IPS DF 6.9 (cell line): Measurements from ENCODE around the gene NRIP2.

Source experiments
- DNase-seq: peaks from one replicate; pipeline ENCODE4 v3.0.0-alpha.2; 2013; ENCODE audit warnings: low read depth, low spot score
- H3K27ac ChIP-seq: one replicate; pipeline ENCODE4 v1.5.1; 2013; ENCODE audit warnings: low read length, control low read depth
- H3K27me3 ChIP-seq: 2 replicates; pipeline ENCODE4 v1.6.1; 2013; ENCODE audit warnings: mild to moderate bottlenecking, low read length; ENCODE audit not compliant: control insufficient read depth, insufficient read depth
- H3K36me3 ChIP-seq: 2 replicates; pipeline ENCODE4 v1.6.1; 2013; ENCODE audit warnings: low read length; ENCODE audit not compliant: control insufficient read depth, insufficient read depth
- H3K4me1 ChIP-seq: 2 replicates; pipeline ENCODE4 v1.6.1; 2013; ENCODE audit warnings: low read length; ENCODE audit not compliant: control insufficient read depth, insufficient read depth
- H3K4me3 ChIP-seq: 2 replicates; pipeline ENCODE4 v1.5.1; 2013; ENCODE audit warnings: mild to moderate bottlenecking, low read length
- H3K9me3 ChIP-seq: 2 replicates; pipeline ENCODE4 v1.6.1; 2013; ENCODE audit warnings: low read length, inconsistent platforms; ENCODE audit not compliant: control insufficient read depth, insufficient read depth
- WGBS: extraction: QIAGEN DNeasy Blood & Tissue Kit; methylation state at CpG from one replicate; pipeline ENCODE4 v1.1.7; 2013; ENCODE audit warnings: mixed read lengths, missing lambda C conversion rate; ENCODE audit not compliant: insufficient read length, insufficient coverage; 5-methylcytosine and 5-hydroxymethylcytosine counted together

NRIP2 gene

DNA sequence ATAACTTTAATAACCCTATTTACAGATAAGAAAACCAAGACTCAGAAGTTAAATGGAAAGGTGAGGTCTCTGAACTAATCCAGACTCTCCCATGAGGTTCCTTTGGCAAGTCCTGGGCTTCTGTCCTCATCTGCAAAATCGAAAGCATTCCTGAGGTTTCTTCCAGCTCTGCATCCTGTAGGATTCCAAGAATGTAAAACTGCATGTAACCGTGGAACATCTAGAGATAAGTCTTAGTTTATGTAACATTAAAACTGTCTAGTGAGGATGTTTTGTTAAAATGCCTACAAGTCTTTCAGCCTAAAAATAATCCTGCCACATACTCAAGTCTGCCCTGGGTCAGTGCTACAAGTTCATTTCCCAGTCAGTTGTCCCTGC is 29.7 kb downstream of the NRIP2 start:
- no peak overlapping the region for H3K4me3 ChIP-seq
- no peak for DNase-seq
- H3K9me3 ChIP-seq = no peaks in the 10 kb centered on the region
- H3K27ac ChIP-seq = no peak overlapping the region
- WGBS = no CpG with 5 or more reads among the region's 2 CpGs
- no peaks in the 10 kb centered on the region for H3K27me3 ChIP-seq
- peaks cover 39% of the 10 kb centered on the region for H3K36me3 ChIP-seq
- no peaks in the 10 kb centered on the region for H3K4me1 ChIP-seq

- WGBS = no CpG with 5 or more reads among the region's 5 CpGs
- no peak overlapping the region for H3K27ac ChIP-seq
Measured at GRCh38 chr12:2804393-2805142, 30.3 kb downstream of the NRIP2 start.

GRCh38 chr12:2803635-2804392 is 31.0 kb downstream of the NRIP2 start:
- Histone ChIP-seq H3K27me3 (no peaks in the 10 kb centered on the region), H3K4me3 (no peak overlapping the region), H3K27ac (no peak overlapping the region), H3K4me1 (no peaks in the 10 kb centered on the region), H3K36me3 (peaks cover 52% of the 10 kb centered on the region), H3K9me3 (no peaks in the 10 kb centered on the region)
- DNase-seq = no peak
- no CpG with 5 or more reads among the region's 7 CpGs for WGBS

More at GRCh38 chr12:2804393-2805142, 30.3 kb downstream of the NRIP2 start:
- Histone ChIP-seq H3K36me3 (peaks cover 44% of the 10 kb centered on the region), H3K4me3 (no peak overlapping the region), H3K4me1 (no peaks in the 10 kb centered on the region), H3K27me3 (no peaks in the 10 kb centered on the region), H3K9me3 (no peaks in the 10 kb centered on the region)
- no peak for DNase-seq

GRCh38 chr12:2801044-2801783 is 33.6 kb downstream of the NRIP2 start:
- Histone ChIP-seq H3K36me3 (peaks cover 64% of the 10 kb centered on the region), H3K27ac (no peak overlapping the region), H3K9me3 (no peaks in the 10 kb centered on the region), H3K4me3 (no peak overlapping the region), H3K4me1 (no peaks in the 10 kb centered on the region; the same call in 1 of the 2 replicates), H3K27me3 (no peaks in the 10 kb centered on the region)
- no peak for DNase-seq
- WGBS = no CpG with 5 or more reads among the region's 16 CpGs

- H3K27ac ChIP-seq = no peak overlapping the region
- H3K4me3 ChIP-seq = no peak overlapping the region
- no peak for DNase-seq
- no peaks in the 10 kb centered on the region; the same call in 1 of the 2 replicates for H3K4me1 ChIP-seq
- H3K27me3 ChIP-seq = no peaks in the 10 kb centered on the region
- peaks cover 64% of the 10 kb centered on the region for H3K36me3 ChIP-seq
- H3K9me3 ChIP-seq = no peaks in the 10 kb centered on the region
- WGBS = no CpG with 5 or more reads among the region's 3 CpGs
Measured at GRCh38 chr12:2800046-2800570, 34.7 kb downstream of the NRIP2 start.

DNA sequence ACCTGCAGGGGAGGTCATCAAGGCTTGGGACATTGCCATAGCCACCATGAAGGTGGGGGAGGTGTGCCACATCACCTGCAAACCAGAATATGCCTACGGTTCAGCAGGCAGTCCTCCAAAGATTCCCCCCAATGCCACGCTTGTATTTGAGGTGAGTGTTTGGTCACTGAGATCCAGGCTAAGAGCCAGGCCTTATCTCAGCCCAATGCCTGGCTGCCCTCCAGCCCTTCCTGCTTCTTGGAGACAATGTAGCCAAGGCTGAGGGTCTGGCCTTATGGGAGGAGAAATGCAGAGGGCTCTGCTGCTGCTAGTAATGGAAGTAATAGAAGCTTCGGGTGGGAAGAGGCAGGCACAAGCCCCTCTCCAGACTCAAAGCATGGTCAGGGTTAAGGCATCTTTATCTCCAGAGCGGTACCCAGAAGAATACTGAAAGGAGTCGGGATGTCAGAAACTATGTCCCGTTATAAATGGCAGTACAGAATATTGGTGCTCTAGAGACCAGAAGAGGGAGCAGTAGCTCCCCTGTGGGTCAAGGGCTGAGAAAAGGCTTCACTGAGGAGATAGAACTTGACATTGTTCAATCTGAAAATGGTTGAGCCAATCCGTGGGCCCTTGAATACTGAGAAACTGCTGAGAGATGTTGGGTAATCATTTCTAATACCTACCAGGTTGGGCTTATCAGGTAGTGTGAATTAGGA is 37.0 kb downstream of the NRIP2 start:
- Histone ChIP-seq H3K36me3 (peaks cover 47% of the 10 kb centered on the region), H3K27ac (no peak overlapping the region), H3K27me3 (no peaks in the 10 kb centered on the region), H3K4me3 (no peak overlapping the region), H3K4me1 (peaks cover 1% of the 10 kb centered on the region; the same call in 1 of the 2 replicates), H3K9me3 (no peaks in the 10 kb centered on the region)
- no CpG with 5 or more reads among the region's 7 CpGs for WGBS
- DNase-seq = no peak

DNA sequence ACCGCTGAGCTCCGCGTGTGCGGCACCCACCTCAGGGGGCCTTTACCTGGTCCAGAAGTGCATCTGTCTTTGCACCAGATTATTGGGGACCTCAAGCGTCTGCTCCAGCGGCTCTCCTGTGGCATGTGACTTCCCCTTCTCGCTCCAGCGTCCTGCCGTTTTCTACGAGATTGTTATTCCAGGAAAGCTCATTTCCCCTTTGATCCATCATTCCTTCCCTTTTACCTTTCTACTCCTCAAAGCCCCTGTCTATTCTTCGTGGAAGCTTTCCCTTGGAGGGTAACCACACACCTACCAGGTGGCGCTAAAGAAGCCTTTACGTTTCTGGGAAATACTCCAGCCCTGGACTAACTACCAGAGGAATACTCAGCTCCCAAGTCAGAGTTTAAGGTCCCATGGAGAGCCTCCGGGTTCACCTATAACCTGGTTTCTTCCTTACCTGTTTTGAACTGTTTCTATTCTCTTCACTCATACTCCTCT is 38.6 kb downstream of the NRIP2 start:
- Histone ChIP-seq H3K36me3 (peaks cover 36% of the 10 kb centered on the region), H3K4me1 (peaks cover 1% of the 10 kb centered on the region; the same call in 1 of the 2 replicates), H3K4me3 (peak overlapping the region; percentile 55), H3K27ac (no peak overlapping the region), H3K9me3 (no peaks in the 10 kb centered on the region), H3K27me3 (no peaks in the 10 kb centered on the region)
- WGBS = no CpG with 5 or more reads among the region's 14 CpGs
- DNase-seq = no peak

- H3K9me3 ChIP-seq = no peaks in the 10 kb centered on the region
- WGBS = no CpG with 5 or more reads among the region's 111 CpGs
- no peak overlapping the region for H3K27ac ChIP-seq
- H3K4me3 ChIP-seq = peak overlapping the region; percentile 55
- peaks cover 30% of the 10 kb centered on the region for H3K36me3 ChIP-seq
- peaks cover 1% of the 10 kb centered on the region; the same call in 1 of the 2 replicates for H3K4me1 ChIP-seq
- no peak for DNase-seq
- no peaks in the 10 kb centered on the region for H3K27me3 ChIP-seq
Measured at GRCh38 chr12:2795291-2796186, 39.3 kb downstream of the NRIP2 start.

DNA sequence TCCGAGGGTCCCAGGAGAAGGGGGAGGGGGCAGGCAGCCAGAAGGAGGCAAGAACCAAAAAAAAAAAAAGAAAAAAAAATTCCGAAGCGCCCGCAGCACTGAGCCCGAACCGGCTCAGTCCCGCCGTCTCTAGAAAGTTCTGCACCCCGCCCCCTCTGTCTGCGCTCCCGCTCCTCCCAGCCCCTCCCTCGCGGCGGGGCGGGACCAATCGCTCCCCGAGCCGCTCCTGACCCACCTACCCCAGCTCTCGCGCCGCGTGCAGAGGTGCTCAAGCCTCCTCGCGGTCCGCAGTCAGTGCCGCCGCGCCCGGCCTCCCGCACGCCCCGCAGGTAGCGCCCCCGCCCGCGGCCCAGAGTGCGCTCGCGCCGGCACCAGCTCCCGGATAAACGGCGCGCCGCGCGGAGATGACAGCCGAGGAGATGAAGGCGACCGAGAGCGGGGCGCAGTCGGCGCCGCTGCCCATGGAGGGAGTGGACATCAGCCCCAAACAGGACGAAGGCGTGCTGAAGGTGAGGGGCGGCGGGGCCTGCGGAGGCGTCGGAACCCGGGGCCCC is 40.0 kb downstream of the NRIP2 start, which contains the start of gene FKBP4:
FKBP4 (plus strand) TSS at position 235 of the 554 bp plus-strand sequence; CDS start at position 405, 170 bp downstream.
- H3K27me3 ChIP-seq = no peaks in the 10 kb centered on the region
- peaks cover 22% of the 10 kb centered on the region for H3K36me3 ChIP-seq
- WGBS = no CpG with 5 or more reads among the region's 63 CpGs
- peaks cover 1% of the 10 kb centered on the region; the same call in 1 of the 2 replicates for H3K4me1 ChIP-seq
- peak; percentile 71 for DNase-seq
- H3K27ac ChIP-seq = no peak within 1 kb of the TSS
- peak within 1 kb of the TSS; percentile 55 for H3K4me3 ChIP-seq
- H3K9me3 ChIP-seq = no peaks in the 10 kb centered on the region
